AG04450 (cell line): ENCODE measurements around the gene KIF5C. TPM values are rescaled to one million over a fixed set of nuclear protein-coding genes. Genes with fewer than 3 reads are reported as not detected.

Experiments
- CTCF ChIA-PET: fragments of 300-600, 350-600 bp; formaldehyde crosslinking; extraction: SDS; loops from one replicate; lab custom pipeline; 2022; ENCODE audit warnings: antibody characterized with exemption, inconsistent platforms; lab: Charles Lee
- POLR2A ChIA-PET: fragments of 350-600 bp; formaldehyde crosslinking; extraction: SDS; loops from one replicate; lab custom pipeline; 2021; ENCODE audit warnings: antibody characterized with exemption, inconsistent platforms; lab: Yijun Ruan, JAX
- DNase-seq: peaks from one replicate; pipeline ENCODE4 v3.0.0-alpha.2; 2011; ENCODE audit warnings: low read depth, low spot score
- H3K27ac ChIP-seq: one replicate; pipeline ENCODE4 v1.5.1; 2012; ENCODE audit warnings: low read depth, low read length, control low read depth
- H3K27me3 ChIP-seq: one replicate; pipeline ENCODE4 v1.6.0; 2012; ENCODE audit warnings: low read length; ENCODE audit not compliant: control insufficient read depth, insufficient read depth
- H3K4me3 ChIP-seq: 2 replicates; pipeline ENCODE4 v1.5.1; 2011; ENCODE audit warnings: mild to moderate bottlenecking, low read depth, low read length, control low read depth
- H3K9me3 ChIP-seq: 2 replicates; pipeline ENCODE4 v1.5.1; 2012; ENCODE audit warnings: low read length; ENCODE audit not compliant: control insufficient read depth, insufficient read depth
- CTCF ChIP-seq: IDR thresholded peaks from 2 replicates; pipeline ENCODE4 v1.5.1; 2011; ENCODE audit warnings: low read depth, low read length, control low read depth, inconsistent platforms
- polyA plus RNA-seq: library from polyadenylated mRNA; depleted of rRNA; stranded (reverse); fragments of >200 nt; gene quantifications from 2 replicates; pipeline ENCODE4 v1.2.3, GENCODE V29; 2011

The KIF5C gene
- polyA plus RNA-seq, 1 experiment: 0.12 TPM

- POLR2A ChIA-PET: no interaction called here
- no peak overlapping the region for H3K4me3 ChIP-seq
- CTCF ChIA-PET: no interaction called here
- no peak overlapping the region for H3K27ac ChIP-seq
- DNase-seq: no peak
- H3K27me3 ChIP-seq: peaks cover 4% of the 10 kb centered on the region
- H3K9me3 ChIP-seq: no peaks in the 10 kb centered on the region; the same call in 1 of the 2 replicates
- no peak for TF ChIP-seq CTCF
Observed at GRCh38 chr2:149001496-149001895, 126.5 kb downstream of the KIF5C start.

GRCh38 chr2:149002378-149002890 is 127.4 kb downstream of the KIF5C start:
- DNase-seq: no peak
- TF ChIP-seq CTCF: no peak
- H3K27me3 ChIP-seq: peaks cover 6% of the 10 kb centered on the region
- no peaks in the 10 kb centered on the region; the same call in 1 of the 2 replicates for H3K9me3 ChIP-seq
- H3K27ac ChIP-seq: no peak overlapping the region
- no peak overlapping the region for H3K4me3 ChIP-seq
- CTCF ChIA-PET: interaction anchor here (0.9 kb wide), 1 partner anchor 15 kb away, joined by 4 read pairs; no protein-coding TSS in a partner anchor
- POLR2A ChIA-PET: no interaction called here

- no peak for TF ChIP-seq CTCF
- Histone ChIP-seq H3K27me3 (peaks cover 6% of the 10 kb centered on the region), H3K9me3 (no peaks in the 10 kb centered on the region; the same call in 1 of the 2 replicates), H3K4me3 (no peak overlapping the region), H3K27ac (no peak overlapping the region)
- ChIA-PET POLR2A (no interaction called here), CTCF (interaction anchor here (1.4 kb wide), 1 partner anchor 14 kb away, joined by 3 read pairs; no protein-coding TSS in a partner anchor)
- DNase-seq: no peak
Observed at GRCh38 chr2:149002891-149003740, 128.1 kb downstream of the KIF5C start.

- Histone ChIP-seq H3K27me3 (peaks cover 6% of the 10 kb centered on the region), H3K27ac (no peak overlapping the region), H3K4me3 (no peak overlapping the region), H3K9me3 (no peaks in the 10 kb centered on the region; the same call in 1 of the 2 replicates)
- no peak for TF ChIP-seq CTCF
- CTCF ChIA-PET: interaction anchor here (0.7 kb wide), 1 partner anchor 12 kb away, joined by 3 read pairs; no protein-coding TSS in a partner anchor
- POLR2A ChIA-PET: no interaction called here
- no peak for DNase-seq
Observed at GRCh38 chr2:149004836-149005235, 129.8 kb downstream of the KIF5C start.
